ENCODE data around the gene EXOC4.

DNA sequence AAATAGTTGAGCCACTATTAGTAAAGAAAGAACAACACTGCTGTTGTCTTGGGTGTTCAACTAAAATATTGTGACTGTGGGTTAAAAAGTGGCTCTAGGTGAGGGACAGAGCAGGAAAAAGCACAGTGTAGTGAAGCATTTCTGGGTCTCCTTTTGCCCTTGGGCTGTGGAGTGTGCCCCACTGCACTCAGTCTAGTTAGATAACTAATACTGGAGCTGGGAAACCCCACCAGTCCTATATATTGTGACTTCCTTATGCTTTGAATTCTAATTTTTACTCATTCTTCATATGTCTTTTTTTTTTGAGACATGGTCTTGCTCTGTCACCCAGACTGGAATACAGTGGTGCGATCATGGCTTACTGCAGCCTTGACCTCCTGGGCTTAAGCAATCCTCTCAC lies 195.1 kb downstream of the EXOC4 start:
- no peak for TF ChIP-seq EZH2 (IDR thresholded peaks at IDR 0.05)
- TF ChIP-seq POLR2AphosphoS5 (IDR thresholded peaks at IDR 0.05; ENCODE audit: borderline replicate concordance, low read depth, low read length), result no peak

Measured in SK-N-MC (cell line).